ENCODE results near the gene ATP6V0D1. TPM values are rescaled to one million over a fixed set of nuclear protein-coding genes. Genes with fewer than 3 reads are reported as not detected.

The ATP6V0D1 gene
- total and polyA plus RNA-seq, 2 experiments from 2014 or later, result 20.6 to 68.7 TPM

DNA sequence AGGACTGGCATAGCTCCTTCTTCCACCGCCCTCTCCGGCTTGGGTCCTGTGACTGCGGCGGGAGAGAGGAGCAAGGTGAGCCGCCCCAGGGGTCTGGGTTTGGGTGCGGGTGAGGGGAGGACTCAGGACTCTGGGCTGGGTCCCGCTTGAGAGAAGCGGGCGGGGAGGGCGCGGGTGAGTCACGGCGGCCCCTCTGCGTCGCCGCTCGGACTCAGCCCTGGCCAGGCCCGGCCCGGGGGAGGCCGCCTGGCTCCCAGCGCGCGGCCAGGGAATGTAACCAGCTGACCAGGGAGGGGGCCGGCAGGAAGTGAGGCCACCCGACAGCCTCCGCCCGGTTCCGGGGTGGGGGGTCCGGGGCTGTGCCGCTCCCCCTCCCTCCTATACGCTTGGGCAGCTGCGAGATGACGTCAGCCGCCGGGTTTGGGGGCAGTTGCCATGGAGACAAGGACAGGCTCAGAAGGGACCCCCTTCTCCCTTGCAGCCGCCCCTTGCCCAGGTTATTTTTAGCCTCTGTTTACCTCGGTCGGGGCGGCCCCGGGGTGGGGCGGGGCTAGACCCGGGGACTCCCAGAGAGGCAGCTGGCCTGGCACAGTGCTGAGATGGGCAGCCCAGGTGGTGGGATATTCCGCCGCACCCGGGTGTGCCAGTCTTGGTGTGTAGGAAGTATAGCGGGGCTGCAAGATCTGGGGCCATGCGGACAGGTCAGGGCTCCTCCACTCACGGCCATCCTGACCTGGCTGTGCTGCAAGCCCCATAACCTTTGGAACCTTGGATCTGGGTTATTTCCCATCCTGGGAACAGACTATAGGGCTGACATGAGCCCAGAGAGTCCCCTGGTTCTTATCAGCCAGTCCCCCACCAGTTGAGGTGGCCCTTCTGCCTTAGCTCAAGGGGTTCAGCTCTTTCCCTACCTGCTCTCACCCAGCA is 49.3 kb upstream of the ATP6V0D1 start:
- peak overlapping the region; percentile 94 for H2AFZ ChIP-seq
- H3K79me2 ChIP-seq (replicated peaks; ENCODE audit: insufficient read depth), result no peaks in the 10 kb centered on the region
- Mint-ChIP-seq H3K9me3 (no peaks in the 10 kb centered on the region; the same call in 2 of the 3 replicates), H3K27me3 (ENCODE audit: insufficient read depth, low read depth, poor library complexity) (peaks cover 95% of the 10 kb centered on the region), H3K36me3 (ENCODE audit: low read depth) (no peaks in the 10 kb centered on the region), H3K4me1 (peaks cover 4% of the 10 kb centered on the region), H3K4me3 (peak overlapping the region; percentile 72), H3K27ac (no peak overlapping the region)
- peaks cover 7% of the 10 kb centered on the region; the same call in 1 of the 2 replicates for H4K20me1 ChIP-seq (replicated peaks; ENCODE audit: insufficient read depth)
- peaks cover 8% of the 10 kb centered on the region; the same call in 1 of the 2 replicates for H3K4me1 ChIP-seq (ENCODE audit: insufficient read depth)
- H3F3A ChIP-seq (replicated peaks; ENCODE audit: low read depth), result 0 out of 2 replicates have a peak, but pooled peaks cover 10% of the 10 kb centered on the region
- no peaks in the 10 kb centered on the region for H3K36me3 ChIP-seq (ENCODE audit: insufficient read depth)
- TF ChIP-seq CREB1 (CRISPR knock-in tag; IDR thresholded peaks at IDR 0.05; ENCODE audit: low read depth) (peak; percentile 77), REST (IDR thresholded peaks at IDR 0.05; ENCODE audit: unreplicated experiment) (no peak), EZH2 (IDR thresholded peaks at IDR 0.05; ENCODE audit: low read depth, unreplicated experiment) (peak; percentile 19), POLR2AphosphoS5 (IDR thresholded peaks at IDR 0.05; ENCODE audit: low read depth) (no peak)
- H3K9me2 ChIP-seq (ENCODE audit: insufficient read depth), result no peaks in the 10 kb centered on the region
- DNase-seq (ENCODE audit: low spot score) (peak; percentile 54), ATAC-seq (peak; percentile 17)
- peaks cover 99% of the 10 kb centered on the region for H3K27me3 ChIP-seq (ENCODE audit: insufficient read depth)
- no peak overlapping the region for H3K27ac ChIP-seq (ENCODE audit: low read depth)
- H3K4me2 ChIP-seq, result peak overlapping the region; percentile 94
- peak overlapping the region; percentile 77 for H3K4me3 ChIP-seq

- Histone ChIP-seq H4K20me1 (replicated peaks; ENCODE audit: insufficient read depth) (peaks cover 7% of the 10 kb centered on the region; the same call in 1 of the 2 replicates), H3K9me2 (ENCODE audit: insufficient read depth) (no peaks in the 10 kb centered on the region), H3K79me2 (replicated peaks; ENCODE audit: insufficient read depth) (no peaks in the 10 kb centered on the region), H3K27ac (ENCODE audit: low read depth) (no peak overlapping the region), H3K27me3 (ENCODE audit: insufficient read depth) (peaks cover 99% of the 10 kb centered on the region), H3K36me3 (ENCODE audit: insufficient read depth) (no peaks in the 10 kb centered on the region), H3K4me3 (peak overlapping the region; percentile 77), H2AFZ (peak overlapping the region; percentile 94), H3K4me1 (ENCODE audit: insufficient read depth) (peaks cover 10% of the 10 kb centered on the region; the same call in 1 of the 2 replicates), H3F3A (replicated peaks; ENCODE audit: low read depth) (0 out of 2 replicates have a peak, but pooled peaks cover 10% of the 10 kb centered on the region), H3K4me2 (peak overlapping the region; percentile 94)
- H3K4me3 Mint-ChIP-seq, result peak overlapping the region; percentile 72
- peak; percentile 44 for DNase-seq (ENCODE audit: low spot score)
- no peak for TF ChIP-seq NANOG (IDR thresholded peaks at IDR 0.05; ENCODE audit: borderline replicate concordance)
- peak; percentile 92 for TF ChIP-seq EZH2 (IDR thresholded peaks at IDR 0.05; ENCODE audit: low read depth, unreplicated experiment)
- no peaks in the 10 kb centered on the region; the same call in 2 of the 3 replicates for H3K9me3 Mint-ChIP-seq
- peaks cover 4% of the 10 kb centered on the region for H3K4me1 Mint-ChIP-seq
- H3K36me3 Mint-ChIP-seq (ENCODE audit: low read depth), result no peaks in the 10 kb centered on the region
- no peak overlapping the region for H3K27ac Mint-ChIP-seq
- peaks cover 95% of the 10 kb centered on the region for H3K27me3 Mint-ChIP-seq (ENCODE audit: insufficient read depth, low read depth, poor library complexity)
- peak; percentile 20 for ATAC-seq
These were observed 48.6 kb upstream of the ATP6V0D1 start for GRCh38 chr16:67529582-67530012.
